NCI-H82 treated with DMSO at 0.1 percent for 48 hours (cell line): ENCODE results near the gene STARD13.

Experiments
- DNase-seq: peaks from one replicate; lab custom pipeline; 2025; ENCODE audit not compliant: unreplicated experiment; lab: John Stamatoyannopoulos, UW

STARD13 gene

GRCh38 chr13:33285420-33286124 is at the start of gene STARD13:
Gene STARD13 (minus strand): TSS chr13:33285755. CDS start chr13:33285638, 117 bp downstream.
- no peak for DNase-seq

- DNase-seq, result no peak
Observed at GRCh38 chr13:33334831-33335230, 49.3 kb upstream of the STARD13 start.

- no peak for DNase-seq
Observed at GRCh38 chr13:33331962-33332361, 46.4 kb upstream of the STARD13 start.

GRCh38 chr13:33330483-33330882 is 44.9 kb upstream of the STARD13 start:
- no peak for DNase-seq

- DNase-seq, result no peak
Observed at GRCh38 chr13:33328701-33329100, 43.1 kb upstream of the STARD13 start.

GRCh38 chr13:33326723-33327122 is 41.2 kb upstream of the STARD13 start:
- no peak for DNase-seq

- no peak for DNase-seq
Observed at GRCh38 chr13:33326246-33326645, 40.7 kb upstream of the STARD13 start.

GRCh38 chr13:33323801-33324510 is 38.4 kb upstream of the STARD13 start:
- no peak for DNase-seq

GRCh38 chr13:33322965-33323668 is 37.6 kb upstream of the STARD13 start:
- no peak for DNase-seq

GRCh38 chr13:33322543-33322809 is 36.9 kb upstream of the STARD13 start:
- no peak for DNase-seq

GRCh38 chr13:33321686-33322542 is 36.4 kb upstream of the STARD13 start:
- DNase-seq, result no peak

GRCh38 chr13:33319859-33320258 is 34.3 kb upstream of the STARD13 start:
- no peak for DNase-seq

GRCh38 chr13:33318744-33319143 is 33.2 kb upstream of the STARD13 start:
- DNase-seq, result no peak

GRCh38 chr13:33318037-33318436 is 32.5 kb upstream of the STARD13 start:
- DNase-seq, result no peak

- no peak for DNase-seq
Observed at GRCh38 chr13:33316890-33317289, 31.3 kb upstream of the STARD13 start.

GRCh38 chr13:33313504-33313903 is 27.9 kb upstream of the STARD13 start:
- no peak for DNase-seq

- DNase-seq, result no peak
Observed at GRCh38 chr13:33312861-33313212, 27.3 kb upstream of the STARD13 start.

- no peak for DNase-seq
Observed at GRCh38 chr13:33312150-33312860, 26.8 kb upstream of the STARD13 start.

- no peak for DNase-seq
Observed at GRCh38 chr13:33311040-33311439, 25.5 kb upstream of the STARD13 start.

- no peak for DNase-seq
Observed at GRCh38 chr13:33310245-33311038, 24.9 kb upstream of the STARD13 start.
